Activated naive CD4-positive, alpha-beta T cell (primary cell): Measurements from ENCODE around the gene SNX2.

Experiments
- DNase-seq, 4 experiments: peaks; one replicate each; lab custom pipeline; 2025; lab: John Stamatoyannopoulos, UW

The SNX2 gene

DNA sequence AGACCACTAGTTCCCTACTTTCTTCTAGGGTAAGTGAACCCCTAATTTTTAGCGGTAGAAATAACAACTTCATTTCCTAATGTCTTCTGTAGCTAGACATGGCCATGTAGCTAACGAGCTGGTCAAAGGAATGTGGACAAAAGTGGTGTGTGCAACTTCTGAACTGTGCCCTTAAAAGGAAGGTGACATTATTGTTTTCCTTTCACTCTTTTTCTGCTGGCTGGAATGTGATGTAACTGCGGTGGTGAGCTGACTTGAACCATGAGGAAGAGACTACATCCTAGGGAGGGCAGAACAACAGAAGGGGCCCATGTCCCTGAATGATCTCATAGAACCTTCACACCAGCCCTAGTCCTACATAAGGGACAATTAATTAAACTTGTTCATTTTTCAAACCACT lies 1.3 kb upstream of the SNX2 start:
- no peak for DNase-seq

DNA sequence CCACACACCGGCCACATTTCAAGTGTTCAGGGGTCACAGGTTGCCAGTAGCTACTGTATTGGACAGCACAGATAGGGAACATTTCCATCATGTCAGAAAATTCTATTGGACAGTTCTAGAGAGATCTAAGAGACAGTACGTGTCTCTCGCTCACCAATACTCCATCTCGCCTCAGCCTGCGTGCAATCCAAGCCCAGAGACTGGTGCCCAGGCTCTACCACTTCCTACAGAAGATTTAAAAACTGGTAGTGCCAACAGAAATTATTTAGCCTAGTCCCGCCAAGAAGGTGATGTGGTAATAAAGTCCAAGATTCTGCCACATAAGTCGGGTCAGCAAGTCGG lies 390 bp upstream of the SNX2 start:
- no peak for DNase-seq

DNA sequence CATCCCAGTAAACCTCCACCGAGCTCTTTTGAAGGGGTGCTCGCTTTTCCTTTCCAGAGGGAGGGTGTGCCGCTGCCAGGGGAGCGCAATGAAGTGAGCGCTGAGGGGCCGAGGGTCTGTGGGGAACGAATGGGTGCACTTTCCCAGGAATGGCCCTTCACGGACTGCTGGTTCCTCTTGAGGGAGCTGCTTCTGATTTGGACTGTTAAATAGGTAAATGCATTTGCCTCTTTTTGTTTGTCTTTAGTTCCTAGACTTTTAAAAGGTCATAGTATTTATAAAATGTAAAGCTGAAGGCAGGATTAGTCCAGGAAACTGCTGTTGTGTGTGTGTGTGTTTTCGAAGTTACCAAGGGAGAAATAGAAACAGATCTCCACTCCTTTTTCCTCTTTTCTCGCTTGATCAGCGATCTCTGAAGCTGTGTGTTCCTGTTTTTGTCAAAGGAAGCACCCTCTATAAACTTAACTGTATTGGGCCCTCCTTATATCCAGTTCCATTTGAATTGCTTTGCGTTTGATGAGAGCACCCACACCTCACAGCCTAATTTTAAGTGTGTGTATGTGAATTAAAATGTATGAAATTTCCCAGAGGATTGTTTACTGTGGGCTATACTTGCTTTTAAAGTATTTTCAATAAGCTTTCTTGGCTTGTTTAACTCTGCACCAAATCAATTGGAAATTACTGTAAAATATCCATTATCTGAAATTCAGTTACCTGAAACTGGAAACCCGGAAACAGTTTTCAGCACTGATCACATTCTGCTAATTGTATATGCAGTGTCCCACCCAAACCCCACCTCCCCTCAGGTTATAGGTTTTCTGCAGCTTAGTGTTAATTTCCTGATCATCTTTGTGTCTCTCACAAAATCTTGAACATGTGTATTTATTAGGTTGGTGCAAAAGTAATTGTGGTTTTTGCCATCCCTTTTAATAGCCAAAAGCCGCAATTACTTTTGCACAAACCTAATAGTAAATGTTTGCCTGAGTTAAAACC lies 966 bp downstream of the SNX2 start:
- no peak for DNase-seq

DNA sequence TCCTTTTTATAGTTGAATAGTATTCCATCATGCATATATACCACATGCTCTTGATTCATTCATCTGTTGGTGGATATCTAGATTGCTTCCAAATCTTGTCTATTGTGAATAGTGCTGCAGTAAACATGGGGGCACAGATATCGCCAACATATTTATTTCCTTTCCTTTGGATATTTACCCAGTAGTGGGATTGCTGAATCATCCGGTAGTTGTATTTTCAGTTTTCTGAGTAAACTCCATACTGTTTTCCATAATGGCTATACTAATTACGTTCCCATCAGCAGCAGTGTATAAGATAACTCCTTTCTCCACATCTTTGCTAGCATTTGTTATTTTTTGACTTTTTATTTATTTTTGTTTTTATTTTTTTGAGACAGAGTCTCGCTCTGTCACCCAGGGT lies 3.3 kb downstream of the SNX2 start:
- DNase-seq, result no peak

DNA sequence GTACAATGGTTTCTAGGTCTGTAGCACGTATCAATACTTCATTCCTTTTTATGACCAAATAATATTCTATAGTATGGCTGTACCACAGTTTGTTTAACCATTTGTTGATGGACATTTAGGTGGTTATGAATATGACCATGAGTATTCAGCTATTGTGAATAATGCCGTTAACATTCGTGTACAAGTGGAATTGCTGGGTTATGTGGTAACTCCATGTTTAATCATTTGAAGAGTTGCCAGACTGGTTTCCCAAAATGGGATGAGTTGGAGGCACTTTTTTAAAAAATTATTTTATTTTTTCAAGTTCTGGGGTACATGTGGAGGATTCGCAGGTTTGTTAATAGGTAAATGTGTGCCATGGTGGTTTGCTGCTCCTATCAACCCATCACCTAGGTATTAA lies 4.6 kb downstream of the SNX2 start:
- DNase-seq, result no peak

DNA sequence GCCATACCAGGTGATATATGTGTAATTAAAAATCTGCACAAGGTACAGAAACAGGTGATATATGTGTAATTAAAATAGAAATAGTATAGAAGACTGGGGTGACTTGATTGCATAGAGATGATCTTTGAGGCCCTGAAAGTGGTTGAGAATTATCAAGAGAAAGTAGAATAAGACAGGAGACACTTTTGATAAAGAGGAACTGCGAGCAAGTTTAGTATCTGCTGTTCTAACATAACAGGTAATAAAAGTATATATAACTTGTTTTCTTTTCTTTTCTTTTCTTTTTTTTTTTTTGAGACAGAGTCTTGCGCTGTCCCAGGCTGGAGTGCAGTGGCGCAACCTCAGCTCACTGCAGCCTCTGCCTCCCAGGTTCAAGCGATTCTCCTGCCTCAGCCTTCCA lies 5.4 kb downstream of the SNX2 start:
- DNase-seq, result no peak

DNA sequence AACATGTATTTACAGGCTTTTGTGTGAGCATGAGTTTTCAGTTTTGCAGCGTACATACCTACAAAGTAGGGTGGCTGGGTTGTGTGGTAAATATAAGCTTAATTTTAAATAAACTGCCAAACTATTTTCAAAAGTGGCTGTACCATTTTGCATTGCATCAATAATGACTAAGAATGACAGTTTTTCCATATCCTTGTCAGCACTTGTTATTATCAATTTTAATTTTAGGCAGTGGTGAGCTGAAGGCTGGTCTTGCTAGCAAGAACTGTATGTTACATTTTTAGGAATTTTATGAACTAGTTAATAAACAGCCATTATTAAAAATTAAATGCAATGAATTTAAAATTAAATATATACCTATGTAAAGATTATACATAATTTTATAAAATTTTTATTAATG lies 6.6 kb downstream of the SNX2 start:
- no peak for DNase-seq

DNA sequence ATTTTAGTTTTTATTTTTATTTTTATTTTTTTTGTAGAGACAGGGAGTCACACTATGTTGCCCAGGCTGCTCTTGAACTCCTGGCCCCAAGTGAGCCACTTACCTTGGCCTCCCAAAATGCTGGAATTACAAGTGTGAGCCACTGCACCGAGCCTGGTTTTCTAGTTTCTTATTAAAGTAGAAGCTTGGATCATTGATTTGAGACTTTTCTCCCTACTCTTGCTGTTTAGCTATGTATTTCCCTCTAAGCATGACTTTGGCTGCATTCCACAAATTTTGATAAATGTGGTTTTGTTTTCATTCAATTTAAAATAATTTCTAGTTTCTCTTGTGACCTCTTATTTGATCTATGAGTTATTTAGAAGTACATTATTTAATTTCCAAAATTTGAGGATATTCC lies 10.4 kb downstream of the SNX2 start:
- no peak for DNase-seq

DNA sequence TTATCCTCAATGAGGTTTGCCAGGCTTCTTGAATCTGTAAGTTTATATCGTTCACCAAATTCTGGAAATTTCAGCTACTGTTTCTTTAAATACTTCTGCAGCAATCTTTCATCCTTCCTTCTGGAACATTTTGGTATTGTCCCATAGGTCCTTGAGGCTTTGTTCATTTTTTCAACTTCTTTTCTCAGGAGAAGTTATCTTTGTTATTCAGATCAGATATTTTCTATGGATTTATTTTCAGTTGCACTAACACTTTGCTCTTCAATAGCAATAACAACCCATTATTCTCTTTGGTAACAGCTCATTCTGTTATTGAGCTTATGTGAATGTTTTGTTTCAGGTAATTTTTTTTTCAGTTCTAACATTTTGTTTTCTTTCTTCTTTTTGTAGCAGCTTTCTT lies 13.5 kb downstream of the SNX2 start:
- DNase-seq, result no peak

DNA sequence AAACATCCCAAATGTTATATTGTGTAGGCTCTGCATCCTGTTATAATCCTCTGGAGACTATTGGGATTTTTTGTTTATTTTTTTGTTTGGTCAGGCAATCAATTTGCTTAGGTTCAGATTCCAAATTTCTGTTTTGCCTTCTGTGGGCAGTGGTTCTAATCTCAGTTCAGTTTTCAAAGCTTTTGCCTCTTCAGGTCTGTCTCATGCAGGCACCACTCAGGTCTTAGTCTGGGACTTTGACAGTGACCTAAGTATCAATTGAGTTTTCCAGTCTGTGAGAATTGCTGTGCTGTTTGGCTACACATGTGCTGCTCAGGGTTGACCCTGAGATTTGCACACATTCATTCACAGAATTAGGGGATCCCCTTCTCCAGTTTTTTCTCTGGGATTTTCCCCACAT lies 14.1 kb downstream of the SNX2 start:
- DNase-seq, result no peak

DNA sequence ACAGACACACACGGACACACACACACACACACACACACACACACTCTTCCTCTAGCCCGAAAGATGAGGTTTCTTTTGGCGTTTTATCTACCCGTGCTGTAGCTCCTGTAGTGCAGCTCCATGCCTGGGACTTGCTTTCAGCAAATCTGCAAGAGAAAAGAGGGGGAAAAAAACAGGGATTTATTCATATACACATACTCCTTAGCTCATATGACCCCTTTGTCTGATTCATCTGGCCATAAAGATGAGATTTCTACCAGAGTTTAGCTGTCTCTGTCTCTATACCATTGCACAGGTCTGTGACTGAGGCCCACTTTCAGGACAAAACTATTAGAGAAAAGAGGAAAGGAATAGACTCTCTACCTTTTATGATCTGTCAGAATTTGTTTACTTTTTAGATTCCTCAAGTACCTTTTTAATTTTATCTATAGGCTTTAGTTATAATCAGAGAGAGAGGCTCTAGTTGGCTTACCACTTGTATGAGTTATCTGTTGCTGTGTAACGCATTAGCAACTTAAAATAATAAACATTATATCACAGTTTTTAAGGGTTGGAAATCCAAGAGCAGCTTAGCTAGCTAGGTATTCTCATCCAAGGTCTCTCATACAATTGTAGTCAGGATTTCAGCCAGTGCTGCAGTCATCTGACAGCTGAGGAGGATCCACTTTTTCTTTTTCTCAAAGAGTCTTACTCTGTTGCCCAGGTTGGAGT lies 14.7 kb downstream of the SNX2 start:
- no peak for DNase-seq

DNA sequence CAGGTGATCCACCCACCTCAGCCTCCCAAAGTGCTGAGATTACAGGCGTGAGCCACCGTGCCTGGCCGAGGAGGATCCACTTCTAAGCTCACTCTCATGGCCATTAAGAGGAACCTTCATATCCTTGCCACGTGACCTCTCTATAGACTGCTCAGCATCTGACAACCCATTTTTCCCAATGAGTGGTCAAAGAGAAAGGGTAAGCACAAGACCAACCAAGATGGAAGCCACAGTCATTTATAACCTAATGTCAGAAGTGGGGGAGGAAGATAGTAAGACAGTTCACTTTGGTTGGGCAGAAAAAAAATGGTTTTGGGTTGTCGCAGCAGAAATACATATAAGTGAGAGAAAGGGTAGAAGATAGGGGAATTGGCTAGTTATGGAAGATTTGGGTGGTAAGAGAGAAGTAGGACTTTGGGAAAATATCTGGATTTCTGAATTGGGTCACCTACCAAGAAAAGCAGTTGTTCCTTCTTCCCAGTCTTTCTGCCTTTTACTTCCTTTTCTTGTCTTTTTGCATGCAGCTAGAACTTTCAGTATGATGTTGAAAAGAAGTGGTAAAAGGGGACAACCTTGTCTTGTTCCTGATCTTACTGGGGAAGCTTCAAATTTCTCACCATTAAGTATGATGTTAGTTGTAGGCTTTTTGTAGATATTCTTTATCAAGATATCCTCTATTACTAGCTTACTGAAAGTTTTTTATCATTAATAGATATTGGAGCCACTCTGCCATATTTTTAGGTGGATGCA lies 15.6 kb downstream of the SNX2 start:
- DNase-seq, result no peak

DNA sequence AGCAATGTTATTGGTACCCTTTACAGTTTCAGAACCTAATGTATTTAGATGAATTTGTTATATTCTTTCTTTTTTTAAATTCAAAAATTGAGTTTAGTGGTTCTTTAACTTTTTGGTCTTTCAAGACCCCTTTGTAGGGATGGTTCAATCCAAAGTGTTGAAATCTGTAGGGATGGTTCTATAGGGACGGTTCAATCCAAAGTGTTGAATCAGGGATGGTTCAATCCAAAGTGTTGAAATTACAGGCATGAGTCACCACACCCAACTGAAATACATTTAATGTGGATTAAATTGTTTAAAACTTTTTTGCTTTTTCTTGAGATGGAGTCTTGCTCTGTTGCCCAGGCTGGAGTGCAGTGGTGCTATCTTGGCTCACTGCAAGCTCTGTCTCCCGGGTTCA lies 30.6 kb downstream of the SNX2 start:
- DNase-seq, result no peak

DNA sequence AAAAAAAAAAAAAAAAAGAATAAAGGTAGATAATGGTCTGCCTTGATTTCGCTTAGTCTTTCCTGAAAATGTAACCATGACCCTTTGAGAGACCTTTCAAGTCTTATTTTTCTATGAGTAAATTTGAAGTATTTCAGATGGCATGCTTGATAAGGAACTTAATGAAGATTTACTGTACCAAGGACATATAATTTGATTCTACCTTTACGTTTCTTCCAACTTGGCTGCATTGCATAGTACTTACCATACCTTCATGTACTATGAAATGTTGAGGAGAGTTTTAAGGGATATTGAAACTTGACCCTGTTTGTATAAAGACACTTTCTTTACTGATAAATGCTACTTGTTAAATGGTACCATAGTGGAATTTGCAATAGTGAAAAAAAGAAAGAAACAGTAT lies 35.5 kb downstream of the SNX2 start:
- no peak for DNase-seq

DNA sequence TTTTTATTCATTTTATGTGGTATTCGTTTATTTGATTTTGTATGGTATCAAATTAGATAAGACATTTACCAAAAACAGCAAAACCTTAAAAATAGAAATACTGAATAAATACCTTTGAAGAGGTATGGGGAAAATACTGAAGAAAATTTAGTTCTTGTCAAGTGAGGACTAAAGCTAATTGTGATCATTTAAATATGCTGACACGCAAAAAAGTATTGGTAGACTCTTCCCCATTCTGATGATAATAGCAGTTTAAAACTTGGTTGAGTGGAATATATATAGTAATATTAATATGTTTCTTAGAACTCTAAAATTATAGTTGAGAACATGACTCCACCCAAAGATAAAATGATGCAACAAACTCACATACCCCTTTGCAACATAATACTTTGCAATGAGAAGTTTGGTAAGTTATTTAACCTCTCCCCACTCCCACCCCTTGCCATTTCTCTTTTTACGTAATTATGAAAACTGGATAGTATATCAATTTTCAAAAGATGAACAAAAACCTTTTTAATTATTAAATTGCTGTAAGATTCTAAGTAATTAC lies 40.4 kb downstream of the SNX2 start:
- DNase-seq, result no peak

DNA sequence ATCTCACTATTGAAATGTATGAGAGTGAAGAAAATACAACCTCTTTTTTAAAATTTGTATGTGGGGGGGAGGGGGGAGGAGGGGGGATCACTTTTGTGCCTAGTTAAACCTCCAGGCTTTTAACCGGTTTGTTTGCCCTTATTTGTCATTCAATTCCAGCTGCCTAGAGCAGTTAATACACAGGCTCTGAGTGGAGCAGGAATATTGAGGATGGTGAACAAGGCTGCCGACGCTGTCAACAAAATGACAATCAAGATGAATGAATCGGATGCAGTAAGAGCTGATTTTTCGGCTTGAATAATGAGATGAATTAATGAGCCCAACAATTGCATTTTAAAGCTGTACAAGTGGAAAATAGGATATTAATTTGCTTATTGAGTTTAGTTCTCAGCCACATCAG lies 41.9 kb downstream of the SNX2 start:
- no peak for DNase-seq

DNA sequence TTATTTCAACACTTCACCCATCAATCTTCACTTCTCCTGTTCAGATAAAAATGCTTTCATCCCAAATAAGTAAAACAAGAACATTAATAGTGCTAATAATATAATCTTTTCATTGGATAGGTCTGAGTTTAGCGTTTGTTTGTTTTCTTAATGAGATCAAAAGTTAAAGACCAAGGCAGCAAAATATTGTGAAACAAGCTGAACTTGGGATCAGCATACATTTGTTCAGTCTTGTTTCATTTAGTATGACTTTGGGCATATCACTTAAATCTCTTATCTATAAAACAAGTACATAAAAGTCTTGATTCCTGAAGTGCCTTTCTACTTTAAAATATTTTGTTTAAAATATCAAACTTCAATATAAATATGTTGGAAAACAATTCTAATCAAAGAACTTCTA lies 57.1 kb downstream of the SNX2 start:
- DNase-seq, result no peak

DNA sequence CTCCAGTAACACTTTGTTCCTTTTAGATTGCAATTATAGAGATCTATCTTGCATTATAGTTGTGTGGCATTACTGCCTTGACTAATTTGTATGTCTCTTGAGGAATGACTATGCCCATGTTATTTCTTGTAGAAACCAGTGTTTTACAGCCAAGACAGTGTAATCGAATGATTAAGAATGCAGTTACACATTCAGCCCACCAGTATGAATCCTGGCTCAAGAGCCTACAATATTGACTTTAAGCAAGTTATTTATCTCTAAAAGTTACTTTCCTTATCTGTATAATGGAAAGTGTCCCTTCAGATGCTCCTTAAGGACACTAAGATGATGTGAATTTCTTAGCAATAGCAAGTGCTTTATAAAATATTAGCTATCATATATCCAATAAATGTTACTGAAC lies 60.8 kb downstream of the SNX2 start:
- DNase-seq, result no peak

DNA sequence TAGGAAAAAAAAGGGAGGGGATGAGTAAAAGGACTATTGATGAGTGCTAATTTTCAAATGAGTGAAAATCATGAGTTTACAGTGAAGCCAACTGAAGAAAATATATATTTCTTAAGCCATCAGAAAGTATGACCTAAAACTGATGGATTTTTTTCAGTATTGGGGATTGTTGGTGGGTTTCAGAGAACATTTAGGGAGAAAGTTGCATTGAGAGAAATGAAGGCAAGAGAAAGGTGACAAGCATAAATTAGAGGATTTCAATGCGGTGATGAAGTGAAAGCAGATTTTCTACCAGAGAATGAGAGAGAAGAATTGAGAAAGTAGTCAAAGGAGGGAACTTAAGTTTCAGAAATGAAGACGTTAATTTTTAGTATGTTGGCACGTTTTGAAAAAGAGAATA lies 62.1 kb downstream of the SNX2 start:
- DNase-seq, result no peak

DNA sequence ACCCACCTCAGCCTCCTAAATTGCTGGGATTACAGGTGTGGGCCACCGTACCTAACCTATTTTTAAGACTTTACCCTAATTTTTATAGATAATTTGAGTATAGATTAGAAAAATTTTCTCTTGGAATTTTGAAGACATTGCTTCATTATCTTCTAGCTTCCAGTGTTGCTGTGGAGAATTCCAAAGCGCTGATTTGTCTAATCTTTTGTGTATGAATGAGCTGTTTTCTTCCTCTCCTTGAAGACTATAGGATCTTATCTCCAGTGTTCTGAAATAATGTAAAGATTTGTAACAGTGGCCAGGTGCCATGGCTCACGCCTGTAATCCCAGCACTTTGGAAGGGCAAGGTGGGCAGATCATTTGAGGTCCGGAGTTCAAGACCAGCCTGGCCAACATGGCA lies 64.9 kb downstream of the SNX2 start:
- no peak for DNase-seq

DNA sequence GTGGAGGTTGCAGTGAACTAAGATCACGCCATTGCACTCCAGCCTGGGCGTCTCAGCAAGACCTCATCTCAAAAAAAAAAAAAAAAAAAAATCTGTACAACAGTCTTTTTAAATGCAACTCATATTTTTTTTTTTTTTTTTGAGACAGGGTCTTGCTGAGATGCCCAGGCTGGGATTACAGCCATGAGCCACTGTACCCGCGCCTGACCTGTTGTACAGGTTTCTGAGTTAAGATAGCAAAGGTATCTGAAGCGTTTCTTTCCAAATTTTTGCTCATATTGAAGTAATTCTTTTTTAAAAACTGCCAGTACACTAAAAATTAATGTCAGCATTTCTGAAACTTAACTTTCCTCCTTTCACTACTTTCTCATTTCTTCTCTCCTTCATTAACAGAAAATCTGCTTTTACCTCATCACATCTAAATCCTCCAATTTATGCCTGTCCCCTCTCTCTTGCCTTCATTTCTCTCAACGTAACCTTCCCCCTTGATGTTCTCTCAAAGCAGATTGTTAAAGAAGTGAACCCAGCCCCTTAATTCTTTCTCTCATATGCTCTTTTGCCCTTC lies 67.2 kb downstream of the SNX2 start:
- no peak for DNase-seq
